Measurements from ENCODE around the gene MGMT. TPM values are rescaled to one million over a fixed set of nuclear protein-coding genes. Genes with fewer than 3 reads are reported as not detected.

The MGMT gene
- total and polyA plus RNA-seq, 4 donors = 28.2 to 79.1 (median 46.0) TPM

DNA sequence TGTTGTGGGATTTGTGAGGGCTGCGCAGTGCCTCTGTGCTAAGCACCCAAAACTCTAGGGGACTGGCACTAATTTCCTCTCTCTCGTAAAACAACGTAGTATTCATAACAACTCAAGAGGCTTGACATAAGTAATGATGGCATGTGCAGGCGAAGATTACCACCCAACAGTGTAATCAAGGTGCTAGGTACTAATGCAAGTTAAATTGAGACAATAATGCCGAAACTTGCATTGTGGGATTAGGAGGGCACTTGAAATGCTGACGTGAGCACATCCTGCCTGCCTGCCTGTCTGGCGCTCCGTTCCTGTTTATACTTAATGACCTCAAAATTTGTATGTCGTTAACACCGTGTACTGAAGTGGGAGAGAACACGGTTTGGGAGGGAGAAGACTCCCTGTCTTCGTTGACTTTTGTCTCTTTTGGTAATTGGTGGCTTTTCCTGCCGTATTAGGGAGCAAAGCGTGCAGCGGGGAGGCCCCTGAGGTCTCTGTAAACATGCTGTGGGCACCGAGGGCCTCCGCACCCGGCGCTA, 139.0 kb downstream of the MGMT start:
- Histone ChIP-seq H3K36me3 (ENCODE audit: control insufficient read depth in 4 of 4, insufficient read depth in 3 of 4, low read depth in 1 of 4, low read length in 3 of 4) (peaks cover 0 to 5% (median 0%) of the 10 kb centered on the region in 4 donors), H3K9ac (ENCODE audit: low read depth in 1 of 2, low read length in 2 of 2) (no peak overlapping the region), H3K27ac (ENCODE audit: low read depth in 1 of 2, low read length in 2 of 2) (no peak overlapping the region), H3K4me1 (ENCODE audit: control insufficient read depth in 4 of 4, insufficient read depth in 4 of 4, low read length in 3 of 4) (peaks cover 0 to 3% (median 2%) of the 10 kb centered on the region in 4 donors), H3K4me3 (ENCODE audit: low read depth in 1 of 3, low read length in 3 of 3) (no peak overlapping the region), H3K27me3 (ENCODE audit: control insufficient read depth in 4 of 4, insufficient read depth in 4 of 4, low read length in 3 of 4) (no peaks in the 10 kb centered on the region), H3K9me3 (ENCODE audit: control insufficient read depth in 4 of 4, low read length in 3 of 4) (no peaks in the 10 kb centered on the region)
- WGBS = 81% methylated on average over 19 of the region's 19 CpGs
- TF ChIP-seq, protein P1, sequence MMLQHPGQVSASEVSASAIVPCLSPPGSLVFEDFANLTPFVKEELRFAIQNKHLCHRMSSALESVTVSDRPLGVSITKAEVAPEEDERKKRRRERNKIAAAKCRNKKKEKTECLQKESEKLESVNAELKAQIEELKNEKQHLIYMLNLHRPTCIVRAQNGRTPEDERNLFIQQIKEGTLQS (IDR thresholded peaks at IDR 0.05) = no peak
- TF ChIP-seq, protein P2, sequence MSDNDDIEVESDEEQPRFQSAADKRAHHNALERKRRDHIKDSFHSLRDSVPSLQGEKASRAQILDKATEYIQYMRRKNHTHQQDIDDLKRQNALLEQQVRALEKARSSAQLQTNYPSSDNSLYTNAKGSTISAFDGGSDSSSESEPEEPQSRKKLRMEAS (IDR thresholded peaks at IDR 0.05) = no peak
- TF ChIP-seq RXRA (IDR thresholded peaks at IDR 0.05) = no peak
- TF ChIP-seq FOXA2 (IDR thresholded peaks at IDR 0.05) = no peak
- TF ChIP-seq SP1 (IDR thresholded peaks at IDR 0.05) = no peak
- TF ChIP-seq GABPA (IDR thresholded peaks at IDR 0.05 in 1 of 2, conservative IDR thresholded peaks at IDR 0.05 in 1 of 2) = no peak
- no peak for TF ChIP-seq RAD21 (IDR thresholded peaks at IDR 0.05)
- TF ChIP-seq JUND (IDR thresholded peaks at IDR 0.05) = no peak
- TF ChIP-seq FOXA1 (IDR thresholded peaks at IDR 0.05) = no peak
- TF ChIP-seq, protein P3, sequence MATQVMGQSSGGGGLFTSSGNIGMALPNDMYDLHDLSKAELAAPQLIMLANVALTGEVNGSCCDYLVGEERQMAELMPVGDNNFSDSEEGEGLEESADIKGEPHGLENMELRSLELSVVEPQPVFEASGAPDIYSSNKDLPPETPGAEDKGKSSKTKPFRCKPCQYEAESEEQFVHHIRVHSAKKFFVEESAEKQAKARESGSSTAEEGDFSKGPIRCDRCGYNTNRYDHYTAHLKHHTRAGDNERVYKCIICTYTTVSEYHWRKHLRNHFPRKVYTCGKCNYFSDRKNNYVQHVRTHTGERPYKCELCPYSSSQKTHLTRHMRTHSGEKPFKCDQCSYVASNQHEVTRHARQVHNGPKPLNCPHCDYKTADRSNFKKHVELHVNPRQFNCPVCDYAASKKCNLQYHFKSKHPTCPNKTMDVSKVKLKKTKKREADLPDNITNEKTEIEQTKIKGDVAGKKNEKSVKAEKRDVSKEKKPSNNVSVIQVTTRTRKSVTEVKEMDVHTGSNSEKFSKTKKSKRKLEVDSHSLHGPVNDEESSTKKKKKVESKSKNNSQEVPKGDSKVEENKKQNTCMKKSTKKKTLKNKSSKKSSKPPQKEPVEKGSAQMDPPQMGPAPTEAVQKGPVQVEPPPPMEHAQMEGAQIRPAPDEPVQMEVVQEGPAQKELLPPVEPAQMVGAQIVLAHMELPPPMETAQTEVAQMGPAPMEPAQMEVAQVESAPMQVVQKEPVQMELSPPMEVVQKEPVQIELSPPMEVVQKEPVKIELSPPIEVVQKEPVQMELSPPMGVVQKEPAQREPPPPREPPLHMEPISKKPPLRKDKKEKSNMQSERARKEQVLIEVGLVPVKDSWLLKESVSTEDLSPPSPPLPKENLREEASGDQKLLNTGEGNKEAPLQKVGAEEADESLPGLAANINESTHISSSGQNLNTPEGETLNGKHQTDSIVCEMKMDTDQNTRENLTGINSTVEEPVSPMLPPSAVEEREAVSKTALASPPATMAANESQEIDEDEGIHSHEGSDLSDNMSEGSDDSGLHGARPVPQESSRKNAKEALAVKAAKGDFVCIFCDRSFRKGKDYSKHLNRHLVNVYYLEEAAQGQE (IDR thresholded peaks at IDR 0.05) = no peak
- TF ChIP-seq YY1 (IDR thresholded peaks at IDR 0.05) = no peak
- no peak for TF ChIP-seq NR2F2 (IDR thresholded peaks at IDR 0.05)
- TF ChIP-seq, protein P4, sequence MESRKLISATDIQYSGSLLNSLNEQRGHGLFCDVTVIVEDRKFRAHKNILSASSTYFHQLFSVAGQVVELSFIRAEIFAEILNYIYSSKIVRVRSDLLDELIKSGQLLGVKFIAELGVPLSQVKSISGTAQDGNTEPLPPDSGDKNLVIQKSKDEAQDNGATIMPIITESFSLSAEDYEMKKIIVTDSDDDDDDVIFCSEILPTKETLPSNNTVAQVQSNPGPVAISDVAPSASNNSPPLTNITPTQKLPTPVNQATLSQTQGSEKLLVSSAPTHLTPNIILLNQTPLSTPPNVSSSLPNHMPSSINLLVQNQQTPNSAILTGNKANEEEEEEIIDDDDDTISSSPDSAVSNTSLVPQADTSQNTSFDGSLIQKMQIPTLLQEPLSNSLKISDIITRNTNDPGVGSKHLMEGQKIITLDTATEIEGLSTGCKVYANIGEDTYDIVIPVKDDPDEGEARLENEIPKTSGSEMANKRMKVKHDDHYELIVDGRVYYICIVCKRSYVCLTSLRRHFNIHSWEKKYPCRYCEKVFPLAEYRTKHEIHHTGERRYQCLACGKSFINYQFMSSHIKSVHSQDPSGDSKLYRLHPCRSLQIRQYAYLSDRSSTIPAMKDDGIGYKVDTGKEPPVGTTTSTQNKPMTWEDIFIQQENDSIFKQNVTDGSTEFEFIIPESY (IDR thresholded peaks at IDR 0.05) = no peak
- TF ChIP-seq EGR1 (IDR thresholded peaks at IDR 0.05; ENCODE audit: low read depth in 2 of 2) = no peak
- TF ChIP-seq HNF4A (conservative IDR thresholded peaks at IDR 0.05) = no peak
- DNase-seq (ENCODE audit: low spot score) = no peak

DNA sequence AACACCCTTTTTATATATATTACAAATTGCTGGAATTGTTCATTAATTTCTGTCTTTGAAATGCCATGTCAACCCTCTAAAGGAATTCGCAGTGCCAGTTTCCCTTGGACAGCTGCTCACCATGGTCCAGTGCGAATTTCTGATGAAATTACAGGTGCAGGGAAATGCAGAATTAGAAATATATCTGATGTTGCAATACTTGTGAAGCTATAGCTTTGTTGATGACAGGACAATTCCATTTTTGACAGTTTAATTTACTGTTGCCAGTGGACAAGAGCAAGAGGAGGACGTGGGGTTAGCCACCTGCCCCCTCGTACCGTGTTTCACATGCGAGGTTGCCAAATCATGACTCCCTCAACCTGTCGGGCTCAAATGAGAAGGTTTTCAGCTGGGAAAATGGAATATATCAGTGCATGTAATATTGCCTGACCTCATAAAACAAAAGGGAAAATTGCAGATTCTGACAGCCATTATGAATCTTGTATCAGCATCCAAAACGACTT, 140.6 kb downstream of the MGMT start:
- no peak overlapping the region for H3K4me3 ChIP-seq (ENCODE audit: low read depth in 1 of 3, low read length in 3 of 3)
- WGBS = 97% methylated on average over 8 of the region's 8 CpGs
- no peaks in the 10 kb centered on the region for H3K27me3 ChIP-seq (ENCODE audit: control insufficient read depth in 4 of 4, insufficient read depth in 4 of 4, low read length in 3 of 4)
- H3K36me3 ChIP-seq (ENCODE audit: control insufficient read depth in 4 of 4, insufficient read depth in 3 of 4, low read depth in 1 of 4, low read length in 3 of 4) = peaks cover 0 to 5% (median 0%) of the 10 kb centered on the region in 4 donors
- H3K4me1 ChIP-seq (ENCODE audit: control insufficient read depth in 4 of 4, insufficient read depth in 4 of 4, low read length in 3 of 4) = peaks cover 0 to 3% (median 2%) of the 10 kb centered on the region in 4 donors
- no peak overlapping the region for H3K9ac ChIP-seq (ENCODE audit: low read depth in 1 of 2, low read length in 2 of 2)
- H3K27ac ChIP-seq (ENCODE audit: low read depth in 1 of 2, low read length in 2 of 2) = no peak overlapping the region
- no peaks in the 10 kb centered on the region for H3K9me3 ChIP-seq (ENCODE audit: control insufficient read depth in 4 of 4, low read length in 3 of 4)
- TF ChIP-seq TAF1 (conservative IDR thresholded peaks at IDR 0.05) (no peak), HNF4A (conservative IDR thresholded peaks at IDR 0.05) (no peak), GABPA (IDR thresholded peaks at IDR 0.05 in 1 of 2, conservative IDR thresholded peaks at IDR 0.05 in 1 of 2) (no peak), SP1 (IDR thresholded peaks at IDR 0.05) (no peak), FOXA2 (IDR thresholded peaks at IDR 0.05) (no peak), JUND (IDR thresholded peaks at IDR 0.05) (no peak), RXRA (IDR thresholded peaks at IDR 0.05) (no peak), FOXA1 (IDR thresholded peaks at IDR 0.05) (no peak)
- TF ChIP-seq, protein P5, sequence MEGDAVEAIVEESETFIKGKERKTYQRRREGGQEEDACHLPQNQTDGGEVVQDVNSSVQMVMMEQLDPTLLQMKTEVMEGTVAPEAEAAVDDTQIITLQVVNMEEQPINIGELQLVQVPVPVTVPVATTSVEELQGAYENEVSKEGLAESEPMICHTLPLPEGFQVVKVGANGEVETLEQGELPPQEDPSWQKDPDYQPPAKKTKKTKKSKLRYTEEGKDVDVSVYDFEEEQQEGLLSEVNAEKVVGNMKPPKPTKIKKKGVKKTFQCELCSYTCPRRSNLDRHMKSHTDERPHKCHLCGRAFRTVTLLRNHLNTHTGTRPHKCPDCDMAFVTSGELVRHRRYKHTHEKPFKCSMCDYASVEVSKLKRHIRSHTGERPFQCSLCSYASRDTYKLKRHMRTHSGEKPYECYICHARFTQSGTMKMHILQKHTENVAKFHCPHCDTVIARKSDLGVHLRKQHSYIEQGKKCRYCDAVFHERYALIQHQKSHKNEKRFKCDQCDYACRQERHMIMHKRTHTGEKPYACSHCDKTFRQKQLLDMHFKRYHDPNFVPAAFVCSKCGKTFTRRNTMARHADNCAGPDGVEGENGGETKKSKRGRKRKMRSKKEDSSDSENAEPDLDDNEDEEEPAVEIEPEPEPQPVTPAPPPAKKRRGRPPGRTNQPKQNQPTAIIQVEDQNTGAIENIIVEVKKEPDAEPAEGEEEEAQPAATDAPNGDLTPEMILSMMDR (IDR thresholded peaks at IDR 0.05; ENCODE audit: low read depth, low read length, missing input control) = no peak
- TF ChIP-seq, protein P3 (IDR thresholded peaks at IDR 0.05) = no peak
- no peak for DNase-seq (ENCODE audit: low spot score)

Data from liver (tissue), 9 donors.